ENCODE measurements around the gene GRM8.

The GRM8 gene

GRCh38 chr7:126780993-126781392 is 471.7 kb downstream of the GRM8 start:
- Histone ChIP-seq H3K9me3 (ENCODE audit: insufficient read depth, low read length, severe bottlenecking) (no peaks in the 10 kb centered on the region), H3K27ac (ENCODE audit: low read length) (no peak overlapping the region), H3K4me3 (ENCODE audit: low read depth in 1 of 2, low read length in 2 of 2) (no peak overlapping the region), H3K4me1 (ENCODE audit: insufficient read depth, low read length) (no peaks in the 10 kb centered on the region), H4K20me1 (ENCODE audit: insufficient read depth, low read length) (no peaks in the 10 kb centered on the region), H3K79me2 (ENCODE audit: insufficient read depth, low read length) (no peaks in the 10 kb centered on the region), H3K4me2 (ENCODE audit: insufficient read depth, low read length) (no peak overlapping the region), H2AFZ (ENCODE audit: low read depth, low read length) (no peak overlapping the region), H3K9ac (ENCODE audit: low read depth, low read length) (no peak overlapping the region), H3K27me3 (ENCODE audit: insufficient read depth, low read length, poor library complexity) (no peaks in the 10 kb centered on the region), H3K36me3 (ENCODE audit: insufficient read depth, low read length) (no peaks in the 10 kb centered on the region)
- no peak for DNase-seq
- no peak for ATAC-seq (ENCODE audit: insufficient read depth, low read depth)
- no peak for TF ChIP-seq EZH2 (IDR thresholded peaks at IDR 0.05; ENCODE audit: borderline replicate concordance, low read depth, low read length, severe bottlenecking)
- TF ChIP-seq CTCF (IDR thresholded peaks at IDR 0.05; ENCODE audit: borderline replicate concordance, extremely low read depth, low read length, poor library complexity, severe bottlenecking): no peak

- Histone ChIP-seq H3K4me2 (ENCODE audit: insufficient read depth, low read length) (no peak overlapping the region), H3K27me3 (ENCODE audit: insufficient read depth, low read length, poor library complexity) (no peaks in the 10 kb centered on the region), H2AFZ (ENCODE audit: low read depth, low read length) (no peak overlapping the region), H3K9me3 (ENCODE audit: insufficient read depth, low read length, severe bottlenecking) (no peaks in the 10 kb centered on the region), H3K27ac (ENCODE audit: low read length) (no peak overlapping the region), H3K4me3 (ENCODE audit: low read depth in 1 of 2, low read length in 2 of 2) (no peak overlapping the region), H3K36me3 (ENCODE audit: insufficient read depth, low read length) (no peaks in the 10 kb centered on the region), H3K9ac (ENCODE audit: low read depth, low read length) (no peak overlapping the region), H3K79me2 (ENCODE audit: insufficient read depth, low read length) (no peaks in the 10 kb centered on the region), H4K20me1 (ENCODE audit: insufficient read depth, low read length) (no peaks in the 10 kb centered on the region), H3K4me1 (ENCODE audit: insufficient read depth, low read length) (no peaks in the 10 kb centered on the region)
- ATAC-seq (ENCODE audit: insufficient read depth, low read depth): no peak
- TF ChIP-seq CTCF (IDR thresholded peaks at IDR 0.05; ENCODE audit: borderline replicate concordance, extremely low read depth, low read length, poor library complexity, severe bottlenecking): no peak
- no peak for TF ChIP-seq EZH2 (IDR thresholded peaks at IDR 0.05; ENCODE audit: borderline replicate concordance, low read depth, low read length, severe bottlenecking)
- no peak for DNase-seq
Observed at GRCh38 chr7:126778101-126778500, 474.6 kb downstream of the GRM8 start.

- Histone ChIP-seq H3K36me3 (ENCODE audit: insufficient read depth, low read length) (no peaks in the 10 kb centered on the region), H3K9me3 (ENCODE audit: insufficient read depth, low read length, severe bottlenecking) (no peaks in the 10 kb centered on the region), H3K4me3 (ENCODE audit: low read depth in 1 of 2, low read length in 2 of 2) (no peak overlapping the region), H4K20me1 (ENCODE audit: insufficient read depth, low read length) (no peaks in the 10 kb centered on the region), H2AFZ (ENCODE audit: low read depth, low read length) (no peak overlapping the region), H3K27ac (ENCODE audit: low read length) (no peak overlapping the region), H3K4me2 (ENCODE audit: insufficient read depth, low read length) (no peak overlapping the region), H3K9ac (ENCODE audit: low read depth, low read length) (no peak overlapping the region), H3K79me2 (ENCODE audit: insufficient read depth, low read length) (no peaks in the 10 kb centered on the region), H3K27me3 (ENCODE audit: insufficient read depth, low read length, poor library complexity) (no peaks in the 10 kb centered on the region), H3K4me1 (ENCODE audit: insufficient read depth, low read length) (no peaks in the 10 kb centered on the region)
- no peak for DNase-seq
- no peak for TF ChIP-seq EZH2 (IDR thresholded peaks at IDR 0.05; ENCODE audit: borderline replicate concordance, low read depth, low read length, severe bottlenecking)
- ATAC-seq (ENCODE audit: insufficient read depth, low read depth): no peak
Observed at GRCh38 chr7:126776498-126776897, 476.2 kb downstream of the GRM8 start.

GRCh38 chr7:126774077-126774476 is 478.7 kb downstream of the GRM8 start:
- no peaks in the 10 kb centered on the region for H3K79me2 ChIP-seq (ENCODE audit: insufficient read depth, low read length)
- H3K4me2 ChIP-seq (ENCODE audit: insufficient read depth, low read length): no peak overlapping the region
- no peaks in the 10 kb centered on the region for H4K20me1 ChIP-seq (ENCODE audit: insufficient read depth, low read length)
- no peak overlapping the region for H2AFZ ChIP-seq (ENCODE audit: low read depth, low read length)
- ATAC-seq (ENCODE audit: insufficient read depth, low read depth): no peak
- no peak overlapping the region for H3K27ac ChIP-seq (ENCODE audit: low read length)
- no peaks in the 10 kb centered on the region for H3K36me3 ChIP-seq (ENCODE audit: insufficient read depth, low read length)
- H3K9me3 ChIP-seq (ENCODE audit: insufficient read depth, low read length, severe bottlenecking): no peaks in the 10 kb centered on the region
- no peak overlapping the region for H3K9ac ChIP-seq (ENCODE audit: low read depth, low read length)
- no peaks in the 10 kb centered on the region for H3K4me1 ChIP-seq (ENCODE audit: insufficient read depth, low read length)
- TF ChIP-seq EZH2 (IDR thresholded peaks at IDR 0.05; ENCODE audit: borderline replicate concordance, low read depth, low read length, severe bottlenecking): no peak
- no peak for TF ChIP-seq CTCF (IDR thresholded peaks at IDR 0.05; ENCODE audit: borderline replicate concordance, extremely low read depth, low read length, poor library complexity, severe bottlenecking)
- no peaks in the 10 kb centered on the region for H3K27me3 ChIP-seq (ENCODE audit: insufficient read depth, low read length, poor library complexity)
- DNase-seq: no peak
- no peak overlapping the region for H3K4me3 ChIP-seq (ENCODE audit: low read depth in 1 of 2, low read length in 2 of 2)

Measured in DND-41 (cell line).